Aortic smooth muscle cell (primary cell): ENCODE results near the gene ZNF616. TPM values are rescaled to one million over a fixed set of nuclear protein-coding genes. Genes with fewer than 3 reads are reported as not detected.

Experiments
- total RNA-seq: library from RNA; depleted of rRNA; stranded (reverse); fragments of >200 nt; gene quantifications from 2 replicates; pipeline ENCODE4 v1.2.3, GENCODE V29; 2014

The ZNF616 gene
- total RNA-seq: 8.7 and 9.0 TPM in 2 replicates

DNA sequence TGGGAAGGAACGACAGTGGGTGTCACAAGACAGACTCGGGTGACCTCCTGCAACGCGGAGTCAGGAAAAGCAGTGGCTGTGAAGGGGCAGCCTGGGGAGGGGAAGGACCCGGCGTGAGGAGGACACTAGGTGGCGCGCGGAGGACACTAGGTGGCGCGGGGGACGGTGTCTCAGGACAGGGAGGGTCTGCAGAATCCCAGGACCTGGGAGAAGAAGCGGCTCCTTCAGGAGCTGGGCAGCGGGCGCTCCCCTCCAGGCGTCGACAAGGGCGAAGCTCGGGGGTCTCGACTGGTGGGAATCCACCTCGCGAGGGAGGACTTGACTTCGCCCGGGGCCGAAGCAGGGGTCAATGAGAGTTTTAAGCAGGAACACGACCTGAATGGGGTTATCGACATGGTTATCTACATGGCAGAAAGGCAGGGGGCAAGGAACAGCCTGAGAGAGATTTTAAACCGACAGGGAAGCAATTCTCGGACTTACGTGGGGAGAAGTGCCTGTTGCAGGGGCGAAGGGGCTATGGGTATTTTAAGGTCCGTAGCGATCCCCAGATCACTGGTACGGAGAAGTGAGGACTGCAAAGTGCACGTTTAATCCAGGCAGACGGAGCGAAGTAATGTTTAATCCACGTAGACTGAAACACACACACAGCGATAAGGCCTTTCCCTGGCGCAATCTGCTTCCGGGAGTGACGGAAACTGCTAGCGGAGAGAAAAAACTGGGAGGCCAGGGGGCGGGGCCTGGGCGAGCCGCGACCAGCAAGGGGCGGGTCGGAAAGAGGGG is at the start of gene ZNF616:
Gene ZNF616, minus strand, starts transcription at position 687 of the 780 bp plus-strand sequence. CDS start 9,426 bp downstream, outside the sequence.

DNA sequence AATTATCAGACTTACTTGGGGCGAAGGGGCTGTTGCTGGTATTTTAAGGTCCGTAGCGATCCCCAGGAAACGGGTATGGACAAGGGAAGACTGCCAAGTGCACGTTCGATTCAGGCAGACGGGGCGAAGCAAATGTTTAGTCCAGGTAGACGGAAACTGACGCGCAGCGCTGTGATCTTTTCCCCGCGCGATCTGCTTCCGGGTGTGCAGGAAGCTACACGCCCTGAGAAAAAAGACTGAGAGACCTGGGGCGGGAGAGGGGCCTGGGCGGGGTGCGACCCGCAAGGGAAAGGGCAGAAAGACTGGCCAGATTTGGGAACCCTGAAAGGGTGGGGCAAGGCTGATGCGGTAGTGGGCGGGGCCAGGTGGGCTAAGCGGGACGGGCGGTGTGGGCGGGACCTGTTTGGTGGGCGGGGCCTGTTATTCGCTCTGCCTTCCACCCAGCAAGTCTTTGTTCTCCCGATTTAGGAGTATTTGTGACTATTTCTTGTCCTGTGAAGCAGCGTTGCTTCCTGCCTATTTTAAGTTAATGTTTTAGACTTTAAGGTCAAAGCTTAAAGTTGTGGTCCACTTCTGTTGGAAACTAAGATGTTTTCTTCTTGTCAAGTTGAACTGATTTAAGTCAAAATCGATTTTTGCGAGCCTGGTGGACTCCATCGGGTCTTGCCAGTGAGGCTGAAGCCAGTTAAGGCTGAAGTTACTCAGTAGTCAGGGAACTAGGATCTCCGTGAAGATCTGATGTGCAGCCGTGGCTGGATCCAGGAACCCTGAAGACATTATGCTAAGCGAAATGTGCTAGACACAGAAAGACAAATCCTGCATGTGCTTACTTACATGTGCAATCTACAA is 31.8 kb upstream of the ZNF616 start, which contains the start of gene ZNF836:
Gene ZNF836, minus strand, starts transcription at position 301 of the 849 bp plus-strand sequence. CDS start 3,549 bp downstream, outside the sequence.

DNA sequence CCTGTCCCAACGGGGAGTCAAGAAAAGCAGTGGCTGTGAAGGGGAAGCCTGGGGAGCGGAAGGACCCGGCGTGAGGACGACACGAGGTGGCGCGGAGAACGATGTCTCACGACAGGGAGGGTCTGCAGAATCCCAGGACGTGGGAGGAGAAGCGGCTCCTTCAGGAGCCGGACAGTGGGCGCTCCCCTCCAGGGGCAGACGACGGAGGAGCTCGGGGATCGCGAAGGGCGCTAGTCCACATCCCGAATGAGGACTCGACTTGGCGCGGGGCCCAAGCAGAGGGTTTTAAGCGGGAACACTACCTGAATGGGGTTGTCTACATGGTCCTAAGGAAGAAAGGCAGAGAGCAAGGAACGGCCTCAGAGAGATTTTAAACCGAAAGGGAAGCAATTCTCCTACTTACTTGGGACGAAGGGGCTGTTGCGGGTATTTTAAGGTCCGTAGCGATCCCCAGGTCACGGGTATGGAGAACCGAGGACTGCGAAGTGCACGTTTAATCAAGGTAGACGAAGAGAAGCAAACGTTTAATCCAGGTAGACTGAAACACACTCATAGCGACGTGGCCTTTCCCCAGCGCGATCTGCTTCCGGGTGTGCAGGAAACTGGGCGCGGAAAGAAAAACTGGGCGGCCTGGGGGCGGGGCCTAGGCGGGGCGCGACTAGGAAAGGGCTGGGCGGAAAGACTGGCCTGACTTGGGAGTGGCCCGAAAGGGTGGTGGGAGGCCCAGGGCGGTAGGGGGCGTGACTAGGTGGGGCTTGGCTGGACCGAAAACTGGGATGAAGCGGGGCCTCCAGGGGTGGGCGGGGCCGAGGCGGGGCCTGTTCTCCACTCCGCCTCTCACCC is 44.3 kb downstream of the ZNF616 start, which contains the start of gene ZNF841:
Gene ZNF841, minus strand, starts transcription at position 594 of the 843 bp plus-strand sequence. CDS start 10,964 bp downstream, outside the sequence.

Other genes starting within 250 kb of the ZNF616 start
- gene ZNF649, start 234.9 kb downstream of the ZNF616 start, total RNA-seq: 4.1 and 5.4 TPM in 2 replicates
- 6.3 and 8.2 TPM in 2 replicates for gene ZNF613, start 212.5 kb downstream of the ZNF616 start, total RNA-seq
- 11.1 and 11.3 TPM in 2 replicates for gene ZNF350, start 153.1 kb downstream of the ZNF616 start, total RNA-seq
- 11.4 and 15.2 TPM in 2 replicates for gene ZNF615, start 131.7 kb downstream of the ZNF616 start, total RNA-seq
- 8.8 and 10.2 TPM in 2 replicates for gene ZNF614, start 111.6 kb downstream of the ZNF616 start, total RNA-seq
- gene ZNF432, start 91.1 kb downstream of the ZNF616 start, total RNA-seq: 7.4 and 9.1 TPM in 2 replicates
- 22.7 and 23.6 TPM in 2 replicates for gene ZNF841, start 44.2 kb downstream of the ZNF616 start, total RNA-seq
- gene ZNF836, start 31.7 kb upstream of the ZNF616 start, total RNA-seq: 5.8 and 10.8 TPM in 2 replicates
- gene PPP2R1A, start 50.1 kb upstream of the ZNF616 start, total RNA-seq: 113 and 167 TPM in 2 replicates
- gene ZNF766, start 129.6 kb upstream of the ZNF616 start, total RNA-seq: 13.3 and 14.2 TPM in 2 replicates
- gene ZNF480, start 157.2 kb upstream of the ZNF616 start, total RNA-seq: 6.2 and 7.8 TPM in 2 replicates
- gene ZNF610, start 196.3 kb upstream of the ZNF616 start, total RNA-seq: 1.8 and 2.4 TPM in 2 replicates
- gene ZNF880, start 230.0 kb upstream of the ZNF616 start, total RNA-seq: 31.3 and 50.7 TPM in 2 replicates